Tibial nerve (tissue), 4 donors: Measurements from ENCODE around the gene DUS1L. TPM values are rescaled to one million over a fixed set of nuclear protein-coding genes. Genes with fewer than 3 reads are reported as not detected.
A peak's percentile ranks its signal among the peaks of the same experiment; 100 is the strongest.

ENCODE experiments used
- DNase-seq, 2 donors: peaks; one replicate each; pipeline ENCODE4 v3.0.0-alpha.2; 2019; ENCODE audit warnings: low spot score in 2 of 2
- H3K27ac ChIP-seq, 4 donors: fragments of 200-600 bp; sonication (generic) in 3 of 4; one replicate each; pipeline ENCODE4 v1.5.1; 2017 to 2019; ENCODE audit warnings: mild to moderate bottlenecking in 1 of 4
- H3K27me3 ChIP-seq, 2 donors: fragments of 200-600 bp; sonication (generic) in 1 of 2; one replicate each; pipeline versions ENCODE4 v1.5.1 to v1.6.0; 2017 to 2019
- H3K36me3 ChIP-seq, 3 donors: fragments of 200-600 bp; sonication (generic); one replicate each; pipeline ENCODE4 v1.5.1; 2018 to 2019
- H3K4me1 ChIP-seq, 4 donors: fragments of 200-600 bp; sonication (generic) in 3 of 4; one replicate each; pipeline ENCODE4 v1.5.1; 2017 to 2019
- H3K4me3 ChIP-seq, 4 donors: fragments of 200-600 bp; sonication (generic) in 3 of 4; one replicate each; pipeline ENCODE4 v1.5.1; 2017 to 2019; ENCODE audit warnings: mild to moderate bottlenecking in 1 of 4, moderate library complexity in 1 of 4
- H3K9me3 ChIP-seq, 4 donors: fragments of 200-600 bp; sonication (generic) in 3 of 4; one replicate each; pipeline ENCODE4 v1.5.1; 2017 to 2019
- CTCF ChIP-seq, 5 experiments: fragments of 200-600 bp in 3 of 5; fragments of 450-650 bp in 2 of 5; sonication (generic) in 3 of 5; IDR thresholded peaks; one replicate each; pipeline ENCODE4 v1.5.1; 2016 to 2019; ENCODE audit warnings: antibody characterized with exemption in 5 of 5, mild to moderate bottlenecking in 3 of 5, moderate library complexity in 2 of 5
- EP300 ChIP-seq, 2 donors: sonication (generic); formaldehyde crosslinking; IDR thresholded peaks; one replicate each; pipeline ENCODE4 v1.6.1; 2017; ENCODE audit warnings: antibody characterized with exemption in 2 of 2, mild to moderate bottlenecking in 1 of 2
- POLR2A ChIP-seq, 2 donors: fragments of 450-650 bp; IDR thresholded peaks; one replicate each; pipeline ENCODE4 v1.6.1; 2017; ENCODE audit warnings: antibody characterized with exemption in 2 of 2, mild to moderate bottlenecking in 2 of 2, moderate library complexity in 2 of 2
- WGBS, 2 donors: methylation state at CpG; one replicate each; pipeline ENCODE4 v1.1.5; 2018; 5-methylcytosine and 5-hydroxymethylcytosine counted together
- total RNA-seq, 4 donors: library from RNA; depleted of rRNA; stranded (reverse); fragments of >200 nt; gene quantifications; one replicate each; pipeline ENCODE4 v1.1.0, GENCODE V29; 2016

Gene DUS1L
- total RNA-seq, 4 donors from 2014 or later: 85.2 to 179 (median 106) TPM

GRCh38 chr17:82077617-82078358, 12.2 kb upstream of the DUS1L start:
- Histone ChIP-seq H3K27ac (peak overlapping the region in 3 of 4 donors; percentile 0 to 77 (median 72)), H3K36me3 (peaks cover 0 to 46% (median 13%) of the 10 kb centered on the region in 3 donors), H3K27me3 (no peaks in the 10 kb centered on the region), H3K9me3 (no peaks in the 10 kb centered on the region), H3K4me3 (no peak overlapping the region), H3K4me1 (peaks cover 0 to 22% (median 5%) of the 10 kb centered on the region in 4 donors)
- 46 to 48% methylated on average over 28 of the region's 28 CpGs for WGBS, 2 donors
- peak; percentile 55 to 68 for DNase-seq
- TF ChIP-seq CTCF (IDR thresholded peaks at IDR 0.05) (no peak), EP300 (IDR thresholded peaks at IDR 0.05) (no peak), POLR2A (IDR thresholded peaks at IDR 0.05) (no peak)

GRCh38 chr17:82076785-82077591, 11.4 kb upstream of the DUS1L start:
- no peak for TF ChIP-seq POLR2A (IDR thresholded peaks at IDR 0.05)
- TF ChIP-seq CTCF (IDR thresholded peaks at IDR 0.05): peak in 1 of 5 experiments; percentile 17
- Histone ChIP-seq H3K4me3 (no peak overlapping the region), H3K27ac (peak overlapping the region in 2 of 4 donors; percentile 72 to 77), H3K4me1 (peaks cover 0 to 22% (median 5%) of the 10 kb centered on the region in 4 donors), H3K36me3 (peaks cover 0 to 38% (median 8%) of the 10 kb centered on the region in 3 donors), H3K9me3 (no peaks in the 10 kb centered on the region), H3K27me3 (no peaks in the 10 kb centered on the region)
- DNase-seq: no peak
- WGBS, 2 donors: 51 to 58% methylated on average over 15 of the region's 21 CpGs

GRCh38 chr17:82076018-82076784, 10.6 kb upstream of the DUS1L start:
- H3K36me3 ChIP-seq: peaks cover 0 to 30% (median 6%) of the 10 kb centered on the region in 3 donors
- no peak for TF ChIP-seq CTCF (IDR thresholded peaks at IDR 0.05)
- H3K9me3 ChIP-seq: no peaks in the 10 kb centered on the region
- no peak for DNase-seq
- WGBS, 2 donors: 78 to 81% methylated on average over 25 of the region's 25 CpGs
- peaks cover 0 to 22% (median 5%) of the 10 kb centered on the region in 4 donors for H3K4me1 ChIP-seq
- no peak overlapping the region for H3K27ac ChIP-seq
- no peak overlapping the region for H3K4me3 ChIP-seq
- no peaks in the 10 kb centered on the region for H3K27me3 ChIP-seq

GRCh38 chr17:82073446-82073845, 7.8 kb upstream of the DUS1L start:
- Histone ChIP-seq H3K4me3 (no peak overlapping the region), H3K27ac (no peak overlapping the region), H3K9me3 (no peaks in the 10 kb centered on the region), H3K27me3 (no peaks in the 10 kb centered on the region), H3K4me1 (peaks cover 0 to 15% (median 4%) of the 10 kb centered on the region in 4 donors), H3K36me3 (peaks cover 0 to 2% (median 0%) of the 10 kb centered on the region in 3 donors)
- no peak for DNase-seq
- 83 to 91% methylated on average over 9 of the region's 9 CpGs for WGBS, 2 donors
- TF ChIP-seq POLR2A (IDR thresholded peaks at IDR 0.05) (no peak), EP300 (IDR thresholded peaks at IDR 0.05) (no peak), CTCF (IDR thresholded peaks at IDR 0.05) (no peak)
